Kidney tubule cell (primary cell): ENCODE results near the gene SUMO3.

ENCODE experiments used
- DNase-seq: peaks from one replicate; pipeline ENCODE4 v3.0.0-alpha.2; 2018; ENCODE audit warnings: low spot score

SUMO3 gene

GRCh38 chr21:44778499-44778911, 39.4 kb downstream of the SUMO3 start:
- DNase-seq = no peak

GRCh38 chr21:44778094-44778493, 39.8 kb downstream of the SUMO3 start:
- DNase-seq = no peak

- DNase-seq = no peak
Measured at GRCh38 chr21:44774972-44775371, 42.9 kb downstream of the SUMO3 start.

GRCh38 chr21:44773291-44773932, 44.5 kb downstream of the SUMO3 start:
- peak; percentile 83 for DNase-seq

GRCh38 chr21:44771896-44772525, 45.9 kb downstream of the SUMO3 start:
- DNase-seq = no peak

GRCh38 chr21:44767834-44768831, 49.7 kb downstream of the SUMO3 start:
- DNase-seq = no peak

- no peak for DNase-seq
Measured at GRCh38 chr21:44766818-44767354, 51.0 kb downstream of the SUMO3 start.

- DNase-seq = no peak
Measured at GRCh38 chr21:44766014-44766817, 51.6 kb downstream of the SUMO3 start.

- DNase-seq = peak; percentile 32
Measured at GRCh38 chr21:44765231-44766013, 52.4 kb downstream of the SUMO3 start.

- no peak for DNase-seq
Measured at GRCh38 chr21:44764319-44765230, 53.3 kb downstream of the SUMO3 start.

GRCh38 chr21:44763451-44764318, 54.2 kb downstream of the SUMO3 start:
- no peak for DNase-seq

- DNase-seq = no peak
Measured at GRCh38 chr21:44763050-44763378, 54.8 kb downstream of the SUMO3 start.

- DNase-seq = no peak
Measured at GRCh38 chr21:44762221-44763049, 55.4 kb downstream of the SUMO3 start.

GRCh38 chr21:44761747-44762208, 56.1 kb downstream of the SUMO3 start:
- no peak for DNase-seq

GRCh38 chr21:44761011-44761729, 56.7 kb downstream of the SUMO3 start:
- DNase-seq = peak; percentile 30

- DNase-seq = no peak
Measured at GRCh38 chr21:44760376-44760775, 57.5 kb downstream of the SUMO3 start.

GRCh38 chr21:44759628-44760285, 58.1 kb downstream of the SUMO3 start:
- no peak for DNase-seq
